ENCODE data around the gene EFNA3.

Gene EFNA3, protein sequence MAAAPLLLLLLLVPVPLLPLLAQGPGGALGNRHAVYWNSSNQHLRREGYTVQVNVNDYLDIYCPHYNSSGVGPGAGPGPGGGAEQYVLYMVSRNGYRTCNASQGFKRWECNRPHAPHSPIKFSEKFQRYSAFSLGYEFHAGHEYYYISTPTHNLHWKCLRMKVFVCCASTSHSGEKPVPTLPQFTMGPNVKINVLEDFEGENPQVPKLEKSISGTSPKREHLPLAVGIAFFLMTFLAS

DNA sequence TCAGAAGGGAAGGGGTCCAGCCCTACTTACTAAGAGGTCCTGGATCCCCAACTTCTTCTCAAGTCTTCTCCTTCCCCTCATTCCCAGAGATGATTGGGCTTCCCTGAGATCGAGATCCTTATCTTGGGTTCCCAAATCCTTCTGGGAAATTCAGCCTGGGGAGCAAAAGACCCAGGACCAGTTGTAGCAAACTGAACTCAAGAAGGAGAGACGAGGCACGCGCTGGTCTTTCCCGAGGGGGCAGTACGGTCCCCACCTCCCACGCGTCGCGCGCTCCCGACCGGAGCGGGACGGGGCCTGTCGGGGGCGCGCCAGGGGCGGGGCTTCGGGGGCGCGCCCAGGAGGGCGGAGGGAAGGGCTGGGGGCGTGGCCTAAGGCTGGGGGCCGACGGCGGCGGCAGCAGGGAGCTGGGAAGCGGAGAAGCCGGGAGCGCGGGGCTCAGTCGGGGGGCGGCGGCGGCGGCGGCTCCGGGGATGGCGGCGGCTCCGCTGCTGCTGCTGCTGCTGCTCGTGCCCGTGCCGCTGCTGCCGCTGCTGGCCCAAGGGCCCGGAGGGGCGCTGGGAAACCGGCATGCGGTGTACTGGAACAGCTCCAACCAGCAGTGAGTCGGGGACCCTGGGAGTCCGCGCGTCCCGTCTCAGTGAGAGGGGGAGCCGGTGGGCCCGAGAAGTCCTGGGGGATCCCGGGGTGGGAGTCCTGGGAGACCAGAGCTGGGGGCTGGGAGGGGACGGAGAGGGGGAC is at the start of gene EFNA3:
EFNA3 (plus strand) TSS at position 369 of the 741 bp plus-strand sequence; CDS start at position 474, 105 bp downstream.
- no peak for DNase-seq

DNA sequence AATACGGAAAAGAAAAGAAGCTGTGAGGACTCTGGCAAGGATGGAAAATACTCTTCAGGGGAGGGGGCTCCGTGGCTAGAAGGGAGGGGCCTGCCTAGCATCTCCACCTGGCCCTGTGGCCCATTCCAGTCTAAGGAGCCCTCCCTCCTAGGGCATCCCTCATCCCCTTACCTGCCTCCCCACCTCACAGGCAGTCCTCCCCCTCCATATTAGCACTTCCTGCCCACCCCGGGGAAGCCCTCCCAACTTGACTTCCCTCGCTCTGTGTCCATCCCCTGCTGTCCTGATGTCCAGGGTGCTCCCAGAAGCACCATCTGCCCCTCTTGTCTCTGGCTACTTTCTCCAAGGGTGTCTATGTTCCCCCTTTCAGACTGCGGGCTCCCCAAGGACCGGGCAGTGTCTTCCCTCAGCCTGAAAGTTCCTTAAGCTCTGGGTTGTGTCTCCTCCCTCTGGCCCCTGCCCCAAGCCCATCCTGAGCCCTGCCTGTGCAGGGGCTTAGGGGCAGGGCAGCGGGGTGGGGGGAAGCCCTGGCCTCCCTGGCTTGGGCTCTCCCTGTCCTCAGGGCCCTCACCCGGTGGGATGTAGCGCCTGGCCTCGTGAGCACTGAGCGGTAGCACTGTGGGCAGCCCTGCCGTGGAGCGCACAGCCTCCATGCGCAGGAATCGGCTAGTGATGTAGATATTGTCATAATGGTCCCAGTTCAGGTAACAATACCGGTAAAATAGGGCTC is 49.0 kb upstream of the EFNA3 start:
- no peak for DNase-seq

DNA sequence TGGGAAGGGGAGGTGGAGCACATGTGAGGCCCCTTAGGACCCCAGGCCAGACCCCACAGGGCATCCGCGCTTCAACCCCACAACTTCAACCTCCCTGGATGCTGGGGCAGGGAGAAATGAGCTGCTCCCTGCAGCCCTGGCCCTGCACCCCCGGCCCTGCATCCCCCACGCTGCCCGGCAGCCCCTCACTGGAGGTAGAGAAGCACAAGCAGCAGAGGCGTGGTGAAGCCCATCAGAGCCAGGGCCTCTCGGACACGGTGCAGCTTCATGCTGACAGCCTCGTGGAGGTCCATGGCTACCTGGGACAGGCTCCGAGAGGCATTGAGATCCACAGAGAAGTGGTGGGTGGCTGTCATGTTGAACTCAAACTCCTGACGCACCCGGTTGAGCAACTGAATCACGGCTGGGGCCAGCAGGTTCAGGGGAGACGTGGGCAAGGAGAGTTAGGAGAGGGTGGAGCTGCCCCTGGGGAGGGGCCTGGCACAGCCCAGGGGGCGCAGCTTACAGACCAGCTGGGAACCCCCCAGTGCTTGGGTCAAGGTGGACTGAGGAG is 48.3 kb upstream of the EFNA3 start:
- DNase-seq = no peak

DNA sequence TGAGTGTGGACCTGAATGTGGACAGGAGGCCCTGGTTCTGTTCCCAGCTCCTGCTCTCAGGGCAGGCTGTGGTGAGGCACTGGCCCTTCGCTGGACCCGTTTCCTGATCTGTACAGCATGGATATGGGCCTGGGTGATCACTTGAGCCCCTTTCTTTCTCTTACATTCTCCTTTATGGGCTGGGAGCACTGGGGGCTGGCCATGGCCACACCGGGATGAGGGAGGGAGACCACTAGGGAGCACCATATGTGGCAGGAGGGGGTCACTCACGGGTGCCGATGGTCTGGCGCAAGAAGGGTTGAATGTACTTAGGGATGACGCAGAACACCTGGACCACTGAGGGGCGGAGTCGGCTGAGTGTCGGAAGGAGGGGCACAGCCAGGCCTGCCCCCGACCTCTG is 47.7 kb upstream of the EFNA3 start:
- DNase-seq = no peak

DNA sequence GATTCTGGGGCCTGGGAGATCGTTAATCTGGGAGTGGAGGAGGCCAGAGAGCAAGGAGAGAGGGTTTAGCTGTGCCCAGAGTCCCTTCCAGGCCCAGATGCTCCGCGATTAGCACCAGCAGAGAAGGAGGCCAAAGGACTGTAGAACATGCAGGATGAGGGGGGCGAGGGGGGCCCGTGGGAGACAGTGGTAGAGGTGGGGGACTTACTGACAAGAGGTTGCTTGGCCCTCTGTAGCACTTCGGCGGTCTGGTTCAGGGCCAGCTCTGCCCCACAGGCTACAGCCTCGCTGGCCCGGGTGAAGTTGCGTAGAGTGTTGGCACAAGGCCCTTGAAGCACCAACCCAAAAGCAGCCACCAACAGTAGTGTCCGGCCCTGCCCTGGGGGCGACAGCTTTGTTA is 45.8 kb upstream of the EFNA3 start:
- DNase-seq = no peak

DNA sequence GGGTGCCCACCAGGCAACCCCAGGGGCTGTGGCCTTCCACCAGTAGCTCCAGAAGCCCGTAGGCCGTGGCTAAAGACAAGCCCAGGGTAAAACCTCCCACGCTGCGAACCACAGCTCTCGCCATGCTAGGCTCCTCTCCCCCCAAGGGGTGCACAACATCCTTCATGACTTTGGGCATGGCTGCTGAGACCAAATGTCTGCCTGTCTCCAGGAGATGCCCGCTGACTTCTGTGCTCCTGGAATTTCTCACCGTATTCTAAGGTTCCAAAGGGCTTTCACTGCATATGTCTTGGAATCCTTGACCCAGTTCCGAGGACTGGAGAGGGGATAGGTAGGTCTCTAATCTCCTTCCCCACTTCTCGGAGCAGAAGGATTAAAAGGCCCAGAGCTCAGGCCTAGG is 45.1 kb upstream of the EFNA3 start, which contains the start of the genes DCST1 and DCST2:
DCST1 (plus strand) TSS at position 301 of the 400 bp plus-strand sequence. CDS start 213 bp downstream, outside the sequence.
DCST2 (minus strand) TSS at position 258 of the 400 bp plus-strand sequence; CDS start at position 178, 80 bp downstream.
- no peak for DNase-seq

DNA sequence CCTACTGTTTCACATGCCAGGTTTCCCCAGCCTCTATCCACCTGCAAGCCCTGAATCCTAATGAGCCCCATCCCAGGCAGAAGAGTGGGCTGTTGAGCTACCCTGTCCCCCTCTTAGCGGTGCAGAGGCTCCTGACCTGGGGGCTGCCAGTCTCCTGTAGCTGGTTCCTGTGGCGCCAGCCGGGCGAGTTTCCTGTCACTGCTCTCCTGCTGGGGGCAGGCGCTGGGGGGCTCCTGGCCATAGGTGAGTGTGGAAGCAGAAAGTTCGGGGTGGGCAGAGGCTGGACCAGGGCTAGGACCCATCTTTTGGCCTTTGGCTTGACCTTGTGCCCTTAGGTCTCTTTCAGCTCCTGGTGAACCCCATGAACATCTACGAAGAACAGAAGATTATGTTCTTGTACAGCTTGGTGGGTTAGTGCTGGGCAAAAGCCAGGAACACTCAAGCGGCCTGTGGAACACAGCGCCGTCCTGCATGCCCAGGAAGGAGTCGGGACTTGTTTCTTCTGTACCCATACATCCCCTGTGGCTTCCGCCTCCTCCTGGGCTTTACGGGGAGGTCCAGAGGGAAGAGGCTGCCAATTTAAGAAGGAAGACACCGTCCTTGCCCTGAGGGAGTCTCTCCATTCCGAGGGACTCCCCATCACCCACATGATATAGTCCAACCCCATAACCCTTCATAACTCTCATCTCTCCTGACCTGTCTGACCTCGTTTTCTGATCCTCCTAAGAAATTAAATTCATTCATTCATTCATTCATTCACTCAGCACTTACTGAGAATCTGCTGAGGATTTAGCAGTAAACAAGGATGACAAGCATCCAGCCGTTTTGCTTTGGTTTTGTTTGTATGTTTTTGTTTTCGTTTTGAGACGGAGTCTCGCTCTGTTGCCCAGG is 44.1 kb upstream of the EFNA3 start:
- DNase-seq = no peak

DNA sequence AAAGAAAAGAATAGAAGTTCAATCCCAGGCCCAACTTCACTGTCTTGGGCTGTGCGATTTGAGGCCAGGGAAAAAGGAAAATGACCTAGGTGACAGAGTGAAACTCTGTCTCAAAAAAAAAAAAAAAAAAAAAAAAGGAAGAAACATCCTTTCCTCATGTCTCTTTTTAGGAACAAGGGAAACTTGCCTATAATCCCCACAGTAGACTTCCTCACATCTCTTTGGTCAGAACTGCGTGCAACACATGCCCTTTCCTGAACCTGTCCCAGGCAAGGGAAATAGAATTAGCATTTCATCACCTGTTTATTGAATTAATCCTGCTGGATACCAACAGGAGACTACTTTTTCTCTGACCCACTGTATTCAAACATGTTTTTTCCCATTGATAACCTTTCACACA is 42.7 kb upstream of the EFNA3 start:
- DNase-seq = no peak

DNA sequence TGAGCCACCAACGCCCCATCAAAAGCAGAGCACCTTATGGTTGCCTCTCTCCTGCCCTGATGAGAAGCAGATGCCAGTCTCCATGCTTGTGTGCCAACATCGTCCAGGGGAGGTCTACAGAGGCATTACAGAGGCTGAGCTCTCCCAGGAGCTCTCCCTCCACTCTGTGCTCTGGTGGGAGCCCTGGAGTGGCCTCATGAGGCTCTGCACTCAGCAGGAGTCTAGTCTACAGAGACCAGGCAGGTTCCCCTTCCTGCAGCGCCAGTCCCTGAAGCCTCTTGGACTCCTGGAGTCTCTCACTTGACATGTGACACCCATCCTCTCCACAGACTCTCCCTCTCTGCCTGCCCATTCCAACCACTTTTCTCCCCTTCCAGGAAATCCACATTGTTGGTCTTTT is 41.6 kb upstream of the EFNA3 start:
- DNase-seq = no peak

DNA sequence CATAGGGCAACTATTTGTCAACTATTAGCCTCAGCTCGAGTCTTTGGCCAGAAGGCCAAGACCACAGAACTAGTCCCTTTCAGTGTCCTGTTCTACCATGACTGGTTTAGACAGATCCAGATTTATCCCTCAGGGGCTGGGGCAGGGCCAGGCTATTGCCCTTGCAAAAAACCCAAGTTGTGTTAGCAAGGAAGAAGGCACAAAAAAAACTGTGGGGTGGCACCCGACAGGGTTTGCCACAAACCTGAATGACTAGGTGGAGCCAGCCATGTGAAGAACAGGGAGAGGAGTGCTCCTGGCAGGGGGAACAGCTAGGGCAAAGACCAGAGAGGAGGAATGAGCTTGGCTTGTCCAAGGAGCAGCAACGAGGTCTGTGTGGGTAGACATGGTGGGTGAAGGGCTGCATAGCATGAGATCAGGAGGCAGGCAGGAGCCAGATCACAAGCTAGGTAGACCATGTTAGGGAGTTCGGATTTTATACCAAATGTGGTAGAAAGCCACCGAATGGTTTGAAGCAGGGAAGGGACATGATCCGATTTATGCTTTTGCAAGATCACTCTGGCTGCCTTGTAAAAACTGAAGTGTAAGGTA is 40.7 kb upstream of the EFNA3 start:
- no peak for DNase-seq

DNA sequence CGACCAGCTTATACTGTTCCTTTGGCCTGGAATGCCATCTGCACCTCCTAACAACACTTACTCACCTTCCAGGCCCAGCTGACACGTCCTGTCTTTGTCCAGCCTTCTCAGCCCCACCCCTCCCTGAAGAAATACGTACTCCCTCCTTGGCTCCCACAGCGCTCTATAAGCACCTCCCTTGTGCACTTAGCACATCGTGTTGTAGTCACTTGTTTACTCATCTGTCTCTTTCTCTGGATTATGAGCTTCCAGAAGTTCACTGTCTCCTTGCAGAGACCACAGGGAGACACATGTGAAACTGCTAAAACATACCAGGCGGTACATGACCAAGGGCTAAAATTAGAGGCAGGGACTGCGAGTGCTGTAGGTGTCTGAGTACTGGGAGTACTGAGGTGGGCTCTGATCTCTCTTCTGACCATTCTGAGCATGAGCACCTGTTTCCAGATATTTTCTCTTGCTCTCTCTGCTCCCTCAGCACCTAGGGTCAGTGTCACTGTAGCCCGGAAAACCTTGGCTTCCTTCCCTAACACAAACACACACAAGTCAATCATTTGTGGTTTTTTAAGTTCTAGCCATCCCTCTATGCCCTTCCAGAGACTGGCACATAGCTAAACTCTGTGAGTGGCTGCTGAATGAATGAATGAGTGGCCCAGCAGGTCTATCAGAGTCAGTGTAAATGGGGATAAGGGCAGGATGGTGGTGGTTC is 39.9 kb upstream of the EFNA3 start:
- DNase-seq = no peak

DNA sequence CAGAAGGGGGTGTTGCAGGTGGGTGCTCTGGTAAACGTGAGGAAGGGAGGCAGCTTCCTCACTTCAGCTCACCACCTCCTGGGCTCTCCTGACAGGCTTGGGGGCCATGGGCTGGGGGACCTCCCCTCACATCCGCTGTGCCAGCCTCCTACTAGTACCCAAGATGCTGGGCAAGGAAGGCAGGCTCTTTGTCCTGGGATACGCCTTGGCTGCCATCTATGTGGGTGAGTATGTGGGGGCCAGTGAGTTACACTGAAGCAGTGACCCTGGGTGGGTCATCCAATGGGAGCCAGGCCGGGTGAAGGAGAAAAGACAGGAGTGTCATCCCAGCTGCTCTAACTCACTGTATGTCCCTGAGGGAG is 39.3 kb upstream of the EFNA3 start:
- DNase-seq = no peak

DNA sequence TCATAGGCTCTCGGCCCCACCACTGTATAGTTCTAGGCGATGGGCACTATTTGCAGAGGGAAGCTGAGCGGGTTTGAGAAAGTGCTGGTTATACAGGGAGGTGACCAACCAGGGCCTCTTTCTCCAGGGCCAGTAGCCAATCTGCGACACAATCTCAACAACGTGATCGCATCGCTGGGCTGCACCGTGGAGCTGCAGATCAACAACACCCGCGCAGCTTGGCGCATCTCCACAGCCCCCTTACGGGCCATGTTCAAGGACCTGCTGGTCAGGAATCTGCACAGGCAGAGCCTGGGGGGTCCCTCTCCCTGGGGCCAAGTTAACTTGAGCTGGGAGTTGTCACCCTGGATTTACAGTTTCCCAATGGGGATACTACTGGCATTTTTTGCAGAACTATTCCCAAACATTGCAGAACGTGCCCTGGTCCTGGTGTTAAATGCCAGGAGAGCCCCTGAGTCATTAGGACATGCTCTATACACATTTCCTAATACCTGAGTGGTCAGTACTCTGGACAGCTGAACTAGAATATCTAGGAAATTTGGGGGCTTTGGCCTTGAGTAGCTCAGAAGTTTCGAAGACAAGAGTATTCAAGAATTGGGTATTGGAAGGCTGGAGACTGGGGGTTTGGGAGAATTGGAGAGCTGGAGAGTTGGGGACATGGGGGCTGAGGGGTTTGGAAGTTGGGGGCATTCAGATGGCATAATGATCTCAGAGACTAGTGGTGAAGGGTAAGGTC is 38.1 kb upstream of the EFNA3 start:
- DNase-seq = no peak

DNA sequence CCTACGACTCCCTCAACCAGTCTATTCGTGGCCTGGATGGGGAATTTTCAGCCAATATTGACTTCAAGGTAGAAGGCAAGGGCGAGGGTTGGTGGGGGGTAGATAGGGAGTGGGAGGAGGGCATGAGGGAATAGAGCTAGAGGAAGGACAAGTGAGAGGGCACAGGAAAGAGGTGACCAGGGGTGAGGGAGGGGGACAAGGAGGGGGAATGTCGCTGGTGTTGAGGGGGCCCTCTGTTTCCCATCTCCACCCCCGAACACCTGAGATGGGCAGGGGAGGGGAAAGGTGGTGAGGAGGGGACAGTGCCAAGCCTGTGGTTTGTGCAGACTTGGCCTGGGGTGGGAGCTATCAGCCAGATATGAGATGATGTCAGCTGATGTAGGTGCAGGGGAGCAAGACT is 35.8 kb upstream of the EFNA3 start:
- no peak for DNase-seq

DNA sequence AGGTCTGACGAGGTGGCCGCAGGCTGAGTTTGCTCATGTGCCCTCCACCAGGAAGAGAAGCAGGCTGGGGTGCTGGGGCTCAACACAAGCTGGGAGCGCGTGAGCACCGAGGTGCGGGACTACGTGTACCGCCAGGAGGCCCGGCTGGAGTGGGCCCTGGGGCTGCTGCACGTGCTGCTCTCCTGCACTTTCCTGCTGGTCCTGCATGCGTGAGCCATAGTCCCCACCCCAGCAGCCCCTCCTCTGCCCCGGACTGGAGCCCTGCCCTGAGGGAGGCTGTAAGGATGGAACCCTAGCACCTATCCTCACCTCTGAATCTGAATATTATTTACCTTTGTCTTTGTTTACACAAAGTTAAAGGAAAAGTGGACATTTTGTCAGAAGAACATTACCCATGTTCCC is 35.3 kb upstream of the EFNA3 start:
- no peak for DNase-seq

DNA sequence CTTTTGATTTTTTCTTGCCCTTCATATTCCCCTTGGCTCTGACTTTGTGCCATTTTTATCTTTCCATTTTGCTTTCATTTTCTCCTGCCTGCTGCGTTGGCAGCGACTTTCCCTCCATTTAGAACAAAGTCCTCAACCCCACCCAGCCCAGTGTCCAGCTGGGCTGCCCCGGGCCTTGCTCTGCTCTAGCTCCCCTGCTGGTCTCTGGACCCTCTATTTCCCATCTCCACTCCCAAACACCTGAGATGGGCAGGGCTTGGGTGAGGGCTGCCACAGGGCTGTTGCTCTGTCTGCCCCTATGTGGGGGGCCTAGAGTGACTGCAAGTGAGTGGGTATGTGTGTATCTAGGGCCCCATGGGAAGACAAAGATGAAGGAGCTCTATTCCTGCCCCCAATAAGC is 34.8 kb upstream of the EFNA3 start:
- DNase-seq = no peak

DNA sequence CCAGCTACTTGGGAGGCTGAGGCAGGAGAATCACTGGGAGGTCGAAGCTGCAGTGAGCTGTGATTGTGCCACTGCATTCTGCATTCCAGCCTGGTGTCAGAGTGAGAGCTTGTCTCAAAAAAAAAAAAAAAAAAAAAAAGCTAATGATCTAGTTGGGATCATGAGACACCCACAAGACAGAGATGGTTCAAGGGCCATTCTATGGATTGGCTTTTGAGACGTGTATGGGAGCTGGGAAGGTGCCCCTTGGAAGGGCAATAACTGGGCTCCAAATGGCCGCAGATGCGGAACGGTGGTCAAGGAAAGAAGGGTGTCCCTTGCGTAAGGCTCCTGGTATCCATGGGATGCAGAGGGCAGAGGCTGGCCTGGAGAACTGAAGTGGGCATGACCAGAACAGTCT is 34.3 kb upstream of the EFNA3 start:
- DNase-seq = no peak

DNA sequence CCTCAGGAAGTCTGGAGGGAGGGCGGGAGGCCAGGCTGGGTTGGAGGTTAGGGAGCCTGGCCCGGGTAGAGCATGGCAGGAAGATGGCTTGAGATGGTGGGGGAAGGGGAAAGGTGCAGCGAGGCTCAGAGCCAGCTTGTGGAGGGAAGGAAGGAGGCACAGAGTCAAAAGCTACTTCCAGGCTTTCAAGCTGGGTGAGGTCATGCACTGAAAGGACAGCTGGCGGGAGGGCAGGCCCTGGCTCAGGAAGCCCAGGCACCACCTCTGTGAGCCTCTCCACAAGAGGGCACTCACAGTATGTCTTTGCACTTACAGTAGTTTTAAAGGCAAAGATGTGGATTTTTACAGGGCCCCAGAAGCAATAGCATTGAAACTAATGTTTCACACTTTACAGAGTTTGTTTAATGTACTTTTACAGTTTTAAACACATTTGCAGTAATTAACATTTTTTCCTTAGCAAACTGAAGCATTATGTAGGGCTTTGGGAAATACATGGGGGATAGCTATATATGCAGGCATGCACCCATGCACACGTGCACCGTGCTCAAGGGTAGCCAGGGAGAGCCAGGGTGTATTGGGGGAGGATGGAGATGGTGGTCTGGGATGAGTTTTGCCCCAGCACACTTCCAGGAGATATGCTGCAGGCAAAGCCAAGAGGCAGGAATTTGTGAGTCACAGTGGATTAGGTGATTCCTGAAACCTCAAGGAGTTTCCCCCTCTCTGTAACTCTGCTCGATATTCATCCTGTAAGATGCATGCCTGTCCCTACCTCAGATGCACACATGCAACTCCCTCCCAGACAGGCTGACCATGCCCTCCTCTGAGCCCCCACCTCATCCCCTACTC is 33.6 kb upstream of the EFNA3 start:
- peak; percentile 31 for DNase-seq

DNA sequence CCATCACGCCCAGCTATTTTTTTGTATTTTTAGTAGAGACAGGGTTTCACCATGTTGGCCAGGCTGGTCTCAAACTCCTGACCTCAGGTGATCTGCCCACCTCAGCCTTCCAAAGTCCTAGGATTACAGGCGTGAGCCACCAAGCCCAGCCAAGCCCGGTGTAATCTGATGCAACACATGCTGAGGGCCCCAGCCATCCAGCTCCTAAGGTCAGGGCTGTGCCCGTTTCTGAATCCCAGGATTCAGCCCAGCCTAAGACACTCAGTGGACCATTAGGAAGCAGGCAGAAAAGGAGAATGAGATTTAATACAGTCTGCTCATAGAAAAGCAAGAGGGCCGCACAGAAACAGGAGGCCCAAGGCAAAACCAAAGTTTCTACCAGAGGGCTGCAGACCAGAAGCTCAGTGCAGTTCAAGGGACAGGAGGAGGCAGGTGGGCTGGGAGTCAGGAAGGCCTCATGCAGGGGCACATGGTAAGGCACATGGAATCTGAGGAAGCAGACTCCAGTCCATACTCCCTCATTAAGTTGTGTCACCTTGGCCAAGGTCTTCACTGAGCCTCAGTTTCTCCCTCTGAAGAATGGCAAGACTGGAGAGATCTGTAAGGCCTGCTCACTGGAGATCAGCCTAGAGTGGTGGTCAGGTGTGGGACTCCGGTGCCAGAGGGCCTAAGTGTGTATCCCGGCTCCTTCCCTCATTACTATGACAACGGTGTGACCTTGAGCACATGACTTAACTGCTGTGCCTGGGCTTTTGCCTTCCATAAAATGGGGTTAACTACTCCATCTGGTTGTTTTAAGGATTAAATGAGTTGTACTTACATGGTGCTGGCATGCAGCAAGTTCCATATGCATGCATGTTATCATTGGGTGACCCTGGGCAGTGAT is 29.9 kb upstream of the EFNA3 start:
- DNase-seq = no peak
